Gastrocnemius medialis (tissue), 4 donors: ENCODE measurements around the gene USP17L21.
"Not testable (repeated sequence)": the region's sequence is repeated elsewhere in the genome, so short reads cannot be mapped to it uniquely, and the experiment has no call there.

Source experiments
- CTCF ChIP-seq, 5 experiments: fragments of 450-650 bp in 3 of 5; fragments of 200-600 bp in 2 of 5; sonication (generic) in 2 of 5; IDR thresholded peaks in 4 of 5; conservative IDR thresholded peaks in 1 of 5; 1 replicate in 4 of 5; 2 replicates in 1 of 5; pipeline ENCODE4 v1.5.1; 2016 to 2019; ENCODE audit warnings: antibody characterized with exemption in 5 of 5, mild to moderate bottlenecking in 3 of 5, moderate library complexity in 3 of 5
- POLR2A ChIP-seq, 2 donors: fragments of 450-650 bp; IDR thresholded peaks; one replicate each; pipeline ENCODE4 v1.6.1; 2017; ENCODE audit warnings: antibody characterized with exemption in 2 of 2, mild to moderate bottlenecking in 2 of 2, moderate library complexity in 2 of 2

DNA sequence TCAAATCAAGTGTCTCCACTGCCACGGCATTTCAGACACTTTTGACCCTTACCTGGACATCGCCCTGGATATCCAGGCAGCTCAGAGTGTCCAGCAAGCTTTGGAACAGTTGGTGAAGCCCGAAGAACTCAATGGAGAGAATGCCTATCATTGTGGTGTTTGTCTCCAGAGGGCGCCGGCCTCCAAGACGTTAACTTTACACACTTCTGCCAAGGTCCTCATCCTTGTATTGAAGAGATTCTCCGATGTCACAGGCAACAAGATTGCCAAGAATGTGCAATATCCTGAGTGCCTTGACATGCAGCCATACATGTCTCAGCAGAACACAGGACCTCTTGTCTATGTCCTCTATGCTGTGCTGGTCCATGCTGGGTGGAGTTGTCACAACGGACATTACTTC is 32.4 kb upstream of the USP17L21 start:
- not testable (repeated sequence) for TF ChIP-seq CTCF (IDR thresholded peaks at IDR 0.05 in 4 of 5, conservative IDR thresholded peaks at IDR 0.05 in 1 of 5); POLR2A (IDR thresholded peaks at IDR 0.05)
